GM21381 (cell line): Measurements from ENCODE around the gene RABIF.
"Not testable (repeated sequence)": the region's sequence is repeated elsewhere in the genome, so short reads cannot be mapped to it uniquely, and the experiment has no call there.

ENCODE experiments used
- ATAC-seq: cut with Tn5 transposase; IDR thresholded peaks from one replicate; pipeline ENCODE4 v1.9.1; 2021; ENCODE audit warnings: mild to moderate bottlenecking, moderate library complexity; ENCODE audit not compliant: unreplicated experiment

RABIF gene

DNA sequence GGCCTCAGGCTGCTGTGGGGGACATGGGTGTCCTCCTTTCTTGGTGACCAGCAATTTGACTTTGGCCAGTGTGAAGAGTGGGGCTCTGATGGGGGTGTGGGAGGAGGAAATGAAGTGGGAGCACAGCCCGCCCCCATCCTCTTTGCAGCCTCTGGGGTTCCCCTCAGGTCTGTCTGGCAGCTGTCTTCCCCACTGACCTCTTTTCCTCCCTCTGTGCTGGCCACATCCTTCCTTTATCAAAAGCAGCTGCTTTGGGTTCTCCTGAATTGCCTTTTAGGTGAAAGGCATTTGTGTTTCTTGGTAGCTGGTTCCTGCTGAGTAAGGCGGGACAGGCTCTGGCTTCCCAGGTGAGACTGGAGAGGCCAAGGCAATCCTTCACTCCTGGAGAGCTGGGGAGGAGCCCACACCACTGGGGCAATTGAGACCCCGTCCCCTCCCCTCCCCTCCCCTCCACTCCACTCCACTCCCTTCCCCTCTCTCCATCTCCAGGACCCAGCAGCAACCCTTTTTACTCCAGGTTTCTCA lies 53.3 kb downstream of the RABIF start:
- no peak for ATAC-seq

DNA sequence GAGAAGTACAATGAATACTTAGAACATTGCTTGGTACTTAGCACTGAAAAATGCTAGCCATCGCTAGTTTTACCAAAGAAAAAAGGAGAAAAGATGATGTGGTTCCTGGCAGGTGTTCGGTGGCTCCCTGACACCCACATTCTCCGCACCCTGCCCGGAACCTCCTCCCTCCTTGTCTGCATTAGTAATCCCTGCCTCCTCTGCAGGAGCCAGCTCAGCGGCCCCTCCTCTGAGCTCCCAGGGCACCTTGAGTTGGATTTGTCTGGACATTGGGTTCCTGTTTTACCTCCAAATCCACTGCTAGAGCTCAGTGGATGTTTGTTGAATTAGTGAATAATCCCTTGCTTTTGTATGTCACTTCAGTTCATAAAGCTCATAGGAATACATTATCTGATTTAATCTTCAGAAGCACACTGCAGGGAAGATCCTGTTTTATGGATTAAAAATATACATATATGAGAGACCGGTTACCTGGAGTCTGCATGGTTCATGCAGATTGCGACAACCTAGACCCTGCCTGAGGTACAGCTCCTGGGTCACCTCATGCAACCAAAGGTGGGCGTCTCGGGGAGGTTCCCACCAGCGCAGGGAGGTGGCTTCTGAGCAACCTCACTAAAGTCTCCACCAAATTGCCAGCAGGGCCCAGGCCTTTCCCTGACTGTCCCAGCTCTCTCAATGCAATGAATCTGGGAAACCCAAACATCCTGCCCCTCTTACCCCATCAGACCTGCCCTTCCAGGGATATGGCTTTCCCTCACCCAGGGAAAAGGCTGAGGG lies 54.0 kb downstream of the RABIF start:
- ATAC-seq: no peak

DNA sequence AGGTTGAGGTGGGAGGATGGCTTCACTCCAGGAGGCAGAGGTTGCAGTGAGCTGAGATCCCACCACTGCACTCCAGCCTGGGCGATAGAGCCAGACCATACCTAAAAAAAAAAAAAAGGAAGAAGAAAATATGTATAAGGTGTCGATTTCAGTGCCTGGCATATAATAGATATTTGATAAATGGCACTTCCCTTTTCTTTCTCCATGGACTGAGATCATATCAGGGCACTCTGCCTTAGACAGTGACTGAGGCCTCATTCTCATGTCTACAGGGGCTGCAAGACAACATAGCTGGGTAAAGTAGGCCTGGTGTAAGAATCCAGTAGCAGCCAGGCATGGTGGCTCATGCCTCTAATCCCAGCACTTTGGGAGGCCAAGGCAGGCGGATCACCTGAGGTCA lies 57.0 kb downstream of the RABIF start:
- ATAC-seq: no peak

DNA sequence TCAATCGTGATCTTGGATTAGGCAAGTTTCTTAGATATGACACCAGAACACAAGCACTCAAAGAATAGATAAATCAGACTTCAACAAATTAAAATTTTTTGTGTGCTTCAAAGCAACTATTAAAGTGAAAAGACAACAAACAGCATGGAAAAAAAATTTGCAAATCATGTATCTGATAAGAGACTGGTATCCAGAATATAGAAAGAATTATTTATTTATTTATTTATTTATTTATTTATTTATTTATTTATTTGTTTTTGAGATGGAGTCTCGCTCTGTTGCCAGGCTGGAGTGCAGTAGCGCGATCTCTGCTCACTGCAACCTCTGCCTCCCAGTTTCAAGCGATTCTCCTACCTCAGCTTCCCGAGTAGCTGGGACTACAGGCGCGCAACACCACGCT lies 59.7 kb downstream of the RABIF start:
- ATAC-seq: not testable (repeated sequence)
